ENCODE results near the gene TMEM237.

Gene TMEM237

DNA sequence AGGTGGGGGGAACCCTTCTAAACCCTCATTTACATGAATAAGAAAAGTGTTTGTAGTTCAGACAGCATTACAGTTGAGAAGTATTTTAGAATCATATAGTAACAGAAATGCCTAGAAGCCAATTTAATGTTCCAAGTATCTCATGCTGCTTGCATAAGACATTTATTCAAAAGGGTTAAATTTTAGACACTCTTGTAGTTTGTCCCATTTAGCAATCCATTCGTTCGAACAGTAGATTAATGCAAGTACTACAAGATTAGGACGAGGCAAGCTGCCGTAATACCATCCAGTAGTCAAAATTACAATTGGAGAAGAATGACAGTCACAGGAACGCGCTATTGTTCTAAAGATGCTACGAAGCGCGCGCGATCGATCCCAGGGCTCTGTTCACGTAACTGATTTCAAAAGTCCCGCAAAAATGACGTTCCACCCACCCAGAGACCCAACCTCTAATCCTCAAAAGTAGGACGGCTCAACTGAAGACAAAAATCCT, 1.2 kb downstream of the TMEM237 start:
- Histone ChIP-seq H3K27me3 (ENCODE audit: low read depth, low read length) (no peaks in the 10 kb centered on the region), H3K27ac (ENCODE audit: low read length) (peak overlapping the region; percentile 91), H3K9me3 (ENCODE audit: control insufficient read depth in 1 of 2, low read length in 2 of 2) (no peaks in the 10 kb centered on the region)

DNA sequence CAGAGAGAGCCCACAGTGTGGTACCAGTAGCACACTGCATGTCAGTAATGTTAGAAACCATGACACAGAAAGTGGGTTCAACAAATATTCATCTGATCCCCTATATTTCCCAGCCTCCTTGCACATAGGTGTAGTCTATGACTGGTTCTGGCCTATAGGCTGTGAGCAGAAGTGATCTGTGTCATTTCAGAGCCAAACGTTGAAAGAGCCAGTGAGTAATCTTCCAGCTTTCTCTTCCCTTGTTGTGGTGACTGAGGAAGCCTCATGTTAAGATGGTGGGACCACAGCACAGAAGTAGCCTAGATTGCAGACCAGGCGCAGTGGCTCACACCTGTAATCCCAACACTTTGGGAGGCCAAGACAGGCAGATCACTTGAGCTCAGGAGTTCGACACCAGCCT, 4.1 kb downstream of the TMEM237 start:
- Histone ChIP-seq H3K36me3 (ENCODE audit: control insufficient read depth in 1 of 2, insufficient read depth in 2 of 2, low read length in 2 of 2) (peaks cover 6 to 33% of the 10 kb centered on the region in 2 donors), H3K27me3 (ENCODE audit: low read depth, low read length) (no peaks in the 10 kb centered on the region), H3K9me3 (ENCODE audit: control insufficient read depth in 1 of 2, low read length in 2 of 2) (no peaks in the 10 kb centered on the region), H3K4me3 (ENCODE audit: low read depth in 1 of 2, low read length in 2 of 2) (no peak overlapping the region), H3K4me1 (ENCODE audit: control insufficient read depth in 1 of 2, insufficient read depth in 2 of 2, low read length in 2 of 2) (peaks cover 0 to 9% of the 10 kb centered on the region in 2 donors), H3K27ac (ENCODE audit: low read length) (no peak overlapping the region)

More for the DNA sequence above, 1.2 kb downstream of the TMEM237 start:
- Histone ChIP-seq H3K4me3 (ENCODE audit: low read depth in 1 of 2, low read length in 2 of 2) (peak overlapping the region; percentile 93 to 95), H3K4me1 (ENCODE audit: control insufficient read depth in 1 of 2, insufficient read depth in 2 of 2, low read length in 2 of 2) (peaks cover 0 to 13% of the 10 kb centered on the region in 2 donors), H3K36me3 (ENCODE audit: control insufficient read depth in 1 of 2, insufficient read depth in 2 of 2, low read length in 2 of 2) (peaks cover 6 to 17% of the 10 kb centered on the region in 2 donors)

DNA sequence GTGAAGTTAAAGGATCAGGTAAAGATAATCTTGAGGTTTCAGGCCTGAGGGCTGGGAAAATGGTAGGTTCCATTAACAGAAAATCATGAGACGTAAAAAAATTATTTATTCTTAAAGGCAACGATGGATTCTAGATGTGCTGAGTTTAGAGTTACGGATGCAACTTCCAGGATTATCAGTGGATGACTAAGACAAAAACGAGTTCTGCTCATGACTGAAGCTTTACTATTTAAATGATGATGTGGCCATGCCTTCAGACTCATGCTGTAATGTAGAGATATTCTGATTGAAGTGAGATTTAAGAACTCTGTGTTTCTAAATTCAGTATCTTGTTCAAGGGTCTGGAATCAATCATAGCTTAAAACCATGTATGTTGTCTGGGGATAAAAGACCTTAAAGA, 5.0 kb downstream of the TMEM237 start:
- Histone ChIP-seq H3K4me3 (ENCODE audit: low read depth in 1 of 2, low read length in 2 of 2) (no peak overlapping the region), H3K4me1 (ENCODE audit: control insufficient read depth in 1 of 2, insufficient read depth in 2 of 2, low read length in 2 of 2) (peaks cover 0 to 8% of the 10 kb centered on the region in 2 donors), H3K9me3 (ENCODE audit: control insufficient read depth in 1 of 2, low read length in 2 of 2) (no peaks in the 10 kb centered on the region), H3K36me3 (ENCODE audit: control insufficient read depth in 1 of 2, insufficient read depth in 2 of 2, low read length in 2 of 2) (peaks cover 12 to 41% of the 10 kb centered on the region in 2 donors), H3K27me3 (ENCODE audit: low read depth, low read length) (no peaks in the 10 kb centered on the region), H3K27ac (ENCODE audit: low read length) (no peak overlapping the region)

DNA sequence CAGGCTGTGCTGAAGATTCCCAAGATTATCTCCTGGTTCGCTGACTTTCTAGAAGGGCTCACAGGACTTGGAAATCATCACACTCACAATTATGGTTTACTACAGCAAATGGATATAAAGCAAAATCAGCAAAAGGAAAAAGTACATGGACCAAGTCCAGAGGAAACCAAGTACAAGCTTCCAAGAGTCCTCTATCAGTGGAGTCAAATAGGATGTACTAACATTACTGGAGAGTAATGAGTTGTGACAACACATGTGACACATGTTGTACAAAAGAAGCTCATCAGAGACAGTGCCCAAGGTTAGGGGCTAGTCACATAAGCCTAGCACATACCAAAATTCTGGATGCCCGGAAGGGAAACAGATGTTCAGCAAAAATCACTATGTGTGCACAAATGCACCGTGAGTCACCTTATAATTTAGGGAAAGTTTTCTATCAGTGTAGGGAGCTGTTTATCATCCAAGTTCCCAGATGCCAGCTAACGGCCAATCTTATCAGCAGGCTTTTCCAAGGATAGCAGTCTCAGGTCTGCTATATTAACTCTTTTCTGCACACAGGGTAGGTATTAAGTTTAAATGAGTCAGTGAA, 9.5 kb downstream of the TMEM237 start:
- no peaks in the 10 kb centered on the region for H3K27me3 ChIP-seq (ENCODE audit: low read depth, low read length)
- H3K4me1 ChIP-seq (ENCODE audit: control insufficient read depth in 1 of 2, insufficient read depth in 2 of 2, low read length in 2 of 2), result no peaks in the 10 kb centered on the region
- H3K4me3 ChIP-seq (ENCODE audit: low read depth in 1 of 2, low read length in 2 of 2), result no peak overlapping the region
- H3K9me3 ChIP-seq (ENCODE audit: control insufficient read depth in 1 of 2, low read length in 2 of 2), result no peaks in the 10 kb centered on the region
- no peak overlapping the region for H3K27ac ChIP-seq (ENCODE audit: low read length)
- peaks cover 31 to 67% of the 10 kb centered on the region in 2 donors for H3K36me3 ChIP-seq (ENCODE audit: control insufficient read depth in 1 of 2, insufficient read depth in 2 of 2, low read length in 2 of 2)

DNA sequence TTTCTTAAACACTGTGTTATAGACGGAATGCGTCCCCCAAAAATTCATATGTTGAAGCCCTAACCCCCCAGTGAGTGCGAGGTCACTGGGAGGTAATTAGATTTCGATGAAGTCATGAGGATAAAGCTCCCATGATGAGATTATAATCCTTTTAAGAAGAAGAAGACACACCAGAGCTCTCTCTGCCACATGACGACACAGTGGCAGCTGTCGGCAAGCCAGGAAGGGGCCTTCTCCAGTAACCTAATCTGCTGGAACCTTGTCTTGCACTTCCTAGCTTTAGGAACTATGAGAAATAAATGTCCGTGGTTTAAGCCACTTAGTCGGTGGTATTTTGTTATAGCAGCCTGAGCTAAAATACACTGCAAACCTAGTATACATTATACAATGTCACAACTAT, 12.3 kb downstream of the TMEM237 start:
- Histone ChIP-seq H3K4me1 (ENCODE audit: control insufficient read depth in 1 of 2, insufficient read depth in 2 of 2, low read length in 2 of 2) (no peaks in the 10 kb centered on the region), H3K27ac (ENCODE audit: low read length) (no peak overlapping the region), H3K4me3 (ENCODE audit: low read depth in 1 of 2, low read length in 2 of 2) (no peak overlapping the region), H3K27me3 (ENCODE audit: low read depth, low read length) (no peaks in the 10 kb centered on the region), H3K36me3 (ENCODE audit: control insufficient read depth in 1 of 2, insufficient read depth in 2 of 2, low read length in 2 of 2) (peaks cover 29 to 60% of the 10 kb centered on the region in 2 donors), H3K9me3 (ENCODE audit: control insufficient read depth in 1 of 2, low read length in 2 of 2) (no peaks in the 10 kb centered on the region)

DNA sequence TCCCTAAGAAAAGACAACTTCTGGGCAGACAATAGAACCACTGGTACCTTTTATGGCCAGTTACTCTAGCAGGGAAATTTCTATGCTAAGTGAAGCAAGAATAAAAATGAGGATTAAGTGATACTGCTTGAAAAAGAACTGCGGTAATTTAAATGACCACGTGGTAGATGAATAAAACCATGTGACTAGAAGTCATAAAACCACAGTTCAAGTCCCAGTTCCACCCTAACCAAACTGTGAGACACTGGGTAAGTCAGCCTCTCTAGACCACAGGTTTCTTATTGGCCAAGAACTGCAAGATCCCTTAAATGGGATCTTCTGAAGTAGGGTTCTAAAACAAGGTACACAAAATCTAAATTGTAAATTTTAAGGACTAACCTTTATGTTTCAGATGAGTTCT, 12.7 kb downstream of the TMEM237 start:
- no peaks in the 10 kb centered on the region for H3K9me3 ChIP-seq (ENCODE audit: control insufficient read depth in 1 of 2, low read length in 2 of 2)
- no peaks in the 10 kb centered on the region for H3K4me1 ChIP-seq (ENCODE audit: control insufficient read depth in 1 of 2, insufficient read depth in 2 of 2, low read length in 2 of 2)
- H3K27ac ChIP-seq (ENCODE audit: low read length), result no peak overlapping the region
- no peak overlapping the region for H3K4me3 ChIP-seq (ENCODE audit: low read depth in 1 of 2, low read length in 2 of 2)
- no peaks in the 10 kb centered on the region for H3K27me3 ChIP-seq (ENCODE audit: low read depth, low read length)
- peaks cover 30 to 60% of the 10 kb centered on the region in 2 donors for H3K36me3 ChIP-seq (ENCODE audit: control insufficient read depth in 1 of 2, insufficient read depth in 2 of 2, low read length in 2 of 2)

DNA sequence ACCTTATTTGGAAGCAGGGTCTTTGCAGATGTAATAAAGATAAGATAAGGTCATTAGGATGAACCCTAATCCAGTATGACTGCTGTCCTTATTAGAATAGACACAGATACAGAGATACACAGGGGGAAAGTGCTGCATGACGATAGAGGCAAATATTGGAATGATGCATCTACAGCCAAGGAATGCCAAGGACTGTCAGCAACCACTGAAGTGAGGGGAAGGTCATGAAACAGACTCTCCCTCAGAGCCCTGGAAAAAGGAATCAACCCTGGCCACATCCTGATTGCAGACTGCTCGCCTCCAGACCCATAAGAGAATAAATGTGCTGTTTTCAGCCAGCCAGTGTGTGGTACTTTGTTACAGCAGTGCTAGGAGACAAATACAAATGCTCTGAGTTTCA, 14.8 kb downstream of the TMEM237 start:
- Histone ChIP-seq H3K4me1 (ENCODE audit: control insufficient read depth in 1 of 2, insufficient read depth in 2 of 2, low read length in 2 of 2) (no peaks in the 10 kb centered on the region), H3K36me3 (ENCODE audit: control insufficient read depth in 1 of 2, insufficient read depth in 2 of 2, low read length in 2 of 2) (peaks cover 27 to 54% of the 10 kb centered on the region in 2 donors), H3K9me3 (ENCODE audit: control insufficient read depth in 1 of 2, low read length in 2 of 2) (no peaks in the 10 kb centered on the region), H3K27ac (ENCODE audit: low read length) (no peak overlapping the region), H3K27me3 (ENCODE audit: low read depth, low read length) (no peaks in the 10 kb centered on the region), H3K4me3 (ENCODE audit: low read depth in 1 of 2, low read length in 2 of 2) (no peak overlapping the region)

DNA sequence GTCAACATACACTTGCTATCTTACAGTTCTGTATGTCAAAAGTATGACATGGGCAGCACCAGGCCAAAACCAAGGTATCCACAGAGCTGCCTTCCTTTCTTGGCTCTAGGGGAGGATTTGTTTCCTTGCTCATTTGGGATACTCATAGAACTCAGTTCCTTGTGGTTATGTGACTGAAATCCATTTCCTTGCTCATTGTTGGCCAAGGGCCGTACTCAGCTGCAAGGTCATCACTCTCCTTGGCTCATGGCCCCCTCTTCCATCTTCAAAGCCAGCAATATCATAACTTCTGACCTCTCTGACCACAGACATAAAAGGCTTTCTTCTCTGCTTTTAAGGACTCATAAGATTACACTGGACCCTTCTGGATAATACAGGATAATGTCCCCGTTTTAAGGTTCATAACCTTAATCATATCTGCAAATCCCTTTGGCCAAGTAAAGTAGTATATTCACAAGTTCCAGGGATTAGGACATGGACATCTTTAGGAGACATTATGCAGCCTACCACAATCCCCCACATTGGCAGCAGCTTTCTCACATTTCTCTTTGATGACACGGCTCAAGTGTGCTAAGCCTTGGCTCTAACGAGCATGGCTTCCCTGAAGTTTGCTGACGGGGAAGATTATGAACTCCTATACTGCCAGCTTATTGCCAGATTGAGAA, 20.9 kb downstream of the TMEM237 start:
- no peak overlapping the region for H3K27ac ChIP-seq (ENCODE audit: low read length)
- peaks cover 4 to 16% of the 10 kb centered on the region in 2 donors for H3K36me3 ChIP-seq (ENCODE audit: control insufficient read depth in 1 of 2, insufficient read depth in 2 of 2, low read length in 2 of 2)
- no peaks in the 10 kb centered on the region for H3K9me3 ChIP-seq (ENCODE audit: control insufficient read depth in 1 of 2, low read length in 2 of 2)
- no peaks in the 10 kb centered on the region for H3K4me1 ChIP-seq (ENCODE audit: control insufficient read depth in 1 of 2, insufficient read depth in 2 of 2, low read length in 2 of 2)
- H3K27me3 ChIP-seq (ENCODE audit: low read depth, low read length), result no peaks in the 10 kb centered on the region
- H3K4me3 ChIP-seq (ENCODE audit: low read depth in 1 of 2, low read length in 2 of 2), result no peak overlapping the region

DNA sequence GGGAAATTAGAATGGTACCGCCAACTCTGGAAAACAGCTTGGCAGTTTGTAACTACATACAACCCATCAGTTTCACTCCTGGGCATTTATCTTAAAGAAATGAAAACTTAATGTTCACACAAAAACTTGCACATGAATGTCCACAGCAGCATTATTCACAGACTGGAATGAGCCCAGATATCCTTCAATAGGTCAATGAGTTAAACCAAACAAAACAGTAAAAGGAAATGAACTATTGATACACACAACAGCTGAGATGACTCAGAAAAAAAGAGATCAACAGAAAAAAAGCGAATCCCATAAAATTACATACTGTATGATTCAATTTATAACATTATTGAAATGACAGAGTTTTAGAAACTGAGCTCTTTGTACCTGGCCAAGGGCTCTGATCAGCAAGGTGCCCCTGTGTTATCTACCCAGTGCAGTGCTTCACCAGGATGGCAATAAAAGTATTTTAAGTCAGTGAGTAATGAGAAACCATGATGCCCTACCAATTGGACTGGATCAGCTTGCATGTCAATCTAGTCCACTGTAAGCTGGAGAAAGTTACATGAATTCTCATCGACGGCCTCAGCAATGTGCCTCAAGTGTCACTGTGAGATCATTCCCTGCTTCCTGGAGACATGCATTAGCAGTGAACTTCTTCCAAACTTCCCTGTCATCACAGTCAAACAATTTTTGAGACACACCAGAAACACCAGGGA, 21.9 kb downstream of the TMEM237 start:
- Histone ChIP-seq H3K9me3 (ENCODE audit: control insufficient read depth in 1 of 2, low read length in 2 of 2) (no peaks in the 10 kb centered on the region), H3K27ac (ENCODE audit: low read length) (no peak overlapping the region), H3K27me3 (ENCODE audit: low read depth, low read length) (no peaks in the 10 kb centered on the region), H3K4me1 (ENCODE audit: control insufficient read depth in 1 of 2, insufficient read depth in 2 of 2, low read length in 2 of 2) (no peaks in the 10 kb centered on the region), H3K36me3 (ENCODE audit: control insufficient read depth in 1 of 2, insufficient read depth in 2 of 2, low read length in 2 of 2) (peaks cover 4 to 12% of the 10 kb centered on the region in 2 donors), H3K4me3 (ENCODE audit: low read depth in 1 of 2, low read length in 2 of 2) (no peak overlapping the region)

DNA sequence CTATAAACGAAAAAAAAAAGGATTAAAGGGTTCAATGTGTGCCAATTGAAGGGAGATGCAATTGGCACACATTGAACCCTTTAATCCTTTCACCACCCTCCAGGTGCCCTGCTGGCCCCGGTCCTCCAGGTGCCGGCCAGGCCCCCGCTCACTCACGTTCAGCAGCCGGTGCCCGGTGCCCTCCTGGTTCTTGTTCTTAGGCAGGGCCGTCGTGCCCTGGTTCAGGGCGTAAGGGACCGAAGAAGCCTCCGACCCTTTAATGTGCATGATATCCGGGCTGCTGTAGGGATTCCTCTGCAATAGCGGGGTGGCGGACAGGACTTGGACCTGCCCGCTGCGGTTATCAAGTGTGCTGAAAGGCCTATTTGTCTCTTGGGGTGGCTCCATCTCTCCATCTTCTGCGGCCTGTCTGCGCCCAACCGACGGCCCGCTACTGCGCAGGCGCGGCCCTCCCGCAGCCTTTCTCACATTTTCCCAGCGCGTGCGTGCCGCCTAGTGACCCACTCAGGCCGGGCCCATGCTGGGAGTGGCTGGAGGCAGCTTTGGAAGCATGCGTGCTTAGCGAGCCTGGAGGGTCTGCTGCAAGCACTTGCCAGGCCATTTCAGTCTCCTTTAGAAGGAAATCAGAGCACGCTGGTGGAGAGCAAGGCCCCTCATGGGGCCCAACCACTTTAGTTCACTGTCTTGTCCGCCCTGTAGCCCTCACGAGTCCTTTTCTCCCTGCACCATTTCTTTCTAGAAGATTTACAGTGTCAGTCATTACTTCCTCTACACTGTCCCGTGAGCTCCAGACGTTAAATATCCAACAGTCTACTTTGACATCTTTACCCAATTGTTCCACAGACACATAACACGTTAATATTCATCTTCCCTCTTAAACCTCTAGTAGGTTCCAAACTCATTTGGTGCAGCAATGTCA, 24.3 kb downstream of the TMEM237 start:
- Histone ChIP-seq H3K27me3 (ENCODE audit: low read depth, low read length) (no peaks in the 10 kb centered on the region), H3K9me3 (ENCODE audit: control insufficient read depth in 1 of 2, low read length in 2 of 2) (no peaks in the 10 kb centered on the region), H3K36me3 (ENCODE audit: control insufficient read depth in 1 of 2, insufficient read depth in 2 of 2, low read length in 2 of 2) (peaks cover 0 to 4% of the 10 kb centered on the region in 2 donors), H3K27ac (ENCODE audit: low read length) (no peak overlapping the region), H3K4me1 (ENCODE audit: control insufficient read depth in 1 of 2, insufficient read depth in 2 of 2, low read length in 2 of 2) (no peaks in the 10 kb centered on the region), H3K4me3 (ENCODE audit: low read depth in 1 of 2, low read length in 2 of 2) (peak overlapping the region in 1 of 2 donors; percentile 45)

DNA sequence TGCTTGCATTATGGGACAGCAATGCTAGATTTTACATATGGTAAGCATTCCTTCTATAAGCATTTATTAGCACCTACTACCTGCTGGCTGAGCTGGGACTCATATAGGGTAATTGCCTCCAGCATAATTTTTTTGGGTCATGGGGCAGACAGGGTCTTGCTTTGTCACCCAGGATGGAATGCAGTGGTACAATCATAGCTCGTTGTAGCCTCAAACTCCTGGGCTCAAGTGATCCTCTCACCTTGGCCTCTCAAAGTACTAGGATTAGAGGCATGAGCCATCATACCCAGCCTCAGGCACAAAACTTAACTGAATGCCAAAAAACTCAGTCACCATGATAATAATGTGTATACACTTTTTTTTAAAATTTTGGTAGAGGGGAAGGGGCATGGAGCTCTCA, 35.3 kb downstream of the TMEM237 start:
- H3K27me3 ChIP-seq (ENCODE audit: low read depth, low read length), result no peaks in the 10 kb centered on the region
- H3K4me3 ChIP-seq (ENCODE audit: low read depth in 1 of 2, low read length in 2 of 2), result no peak overlapping the region
- H3K4me1 ChIP-seq (ENCODE audit: control insufficient read depth in 1 of 2, insufficient read depth in 2 of 2, low read length in 2 of 2), result no peaks in the 10 kb centered on the region

More for the DNA sequence above, 35.3 kb downstream of the TMEM237 start:
- H3K9me3 ChIP-seq (ENCODE audit: control insufficient read depth in 1 of 2, low read length in 2 of 2), result no peaks in the 10 kb centered on the region
- H3K36me3 ChIP-seq (ENCODE audit: control insufficient read depth in 1 of 2, insufficient read depth in 2 of 2, low read length in 2 of 2), result no peaks in the 10 kb centered on the region
- no peak overlapping the region for H3K27ac ChIP-seq (ENCODE audit: low read length)
